HepG2 (cell line): Measurements from ENCODE around the gene CHID1. TPM values are rescaled to one million over a fixed set of nuclear protein-coding genes. Genes with fewer than 3 reads are reported as not detected.

Experiments used
- AHDC1 ChIP-seq: sonication (generic); formaldehyde crosslinking; IDR thresholded peaks from 2 replicates; pipeline ENCODE4 v1.5.1; 2020; ENCODE audit warnings: mild to moderate bottlenecking, missing genetic modification reagents, borderline replicate concordance
- CREM ChIP-seq, 2 experiments: sonication (generic) in 1 of 2; formaldehyde crosslinking in 1 of 2; IDR thresholded peaks; 2 replicates each; pipeline versions ENCODE4 v1.4.0 to v1.6.1; 2016 to 2020; ENCODE audit warnings: antibody characterized with exemption in 1 of 2, mild to moderate bottlenecking in 1 of 2, missing genetic modification reagents in 1 of 2
- ISX ChIP-seq: sonication (generic); formaldehyde crosslinking; conservative IDR thresholded peaks from 2 replicates; pipeline ENCODE4 v1.5.0; 2020; ENCODE audit warnings: missing genetic modification reagents
- NR3C1 ChIP-seq: sonication (generic); formaldehyde crosslinking; IDR thresholded peaks from 2 replicates; pipeline ENCODE4 v1.4.0; 2020; ENCODE audit warnings: missing genetic modification reagents
- POGZ ChIP-seq: sonication (generic); formaldehyde crosslinking; IDR thresholded peaks from 2 replicates; pipeline ENCODE4 v1.4.0; 2020; ENCODE audit warnings: mild to moderate bottlenecking, missing genetic modification reagents
- REXO4 ChIP-seq: sonication (generic); formaldehyde crosslinking; IDR thresholded peaks from 2 replicates; pipeline ENCODE4 v1.8.0; 2022; ENCODE audit warnings: missing genetic modification reagents, mild to moderate bottlenecking, borderline replicate concordance
- RFX3 ChIP-seq: IDR thresholded peaks from 2 replicates; pipeline ENCODE4 v1.6.1; 2016; ENCODE audit warnings: missing biosample characterization, missing genetic modification reagents
- RFX5 ChIP-seq: IDR thresholded peaks from 2 replicates; pipeline ENCODE4 v1.6.1; 2011; ENCODE audit warnings: low read depth, low read length, improper control_type of control experiment
- ZBTB26 ChIP-seq: IDR thresholded peaks from 2 replicates; pipeline ENCODE4 v1.6.1; 2016; ENCODE audit warnings: missing compliant biosample characterization, missing genetic modification reagents, borderline replicate concordance
- ZNF275 ChIP-seq: sonication (generic); formaldehyde crosslinking; IDR thresholded peaks from 2 replicates; pipeline ENCODE4 v1.8.0; 2022; ENCODE audit warnings: missing genetic modification reagents, mild to moderate bottlenecking, inconsistent platforms, borderline replicate concordance
- ZNF276 ChIP-seq: sonication (generic); formaldehyde crosslinking; IDR thresholded peaks from 2 replicates; pipeline ENCODE4 v1.4.0; 2020; ENCODE audit warnings: mild to moderate bottlenecking, low read depth, missing genetic modification reagents
- ZNF329 ChIP-seq: sonication (generic); formaldehyde crosslinking; IDR thresholded peaks from 2 replicates; pipeline ENCODE4 v1.9.0; 2021; ENCODE audit warnings: low read depth, mild to moderate bottlenecking, missing genetic modification reagents
- ZNF550 ChIP-seq: sonication (generic); formaldehyde crosslinking; IDR thresholded peaks from 2 replicates; pipeline ENCODE4 v1.4.0; 2020; ENCODE audit warnings: mild to moderate bottlenecking, missing genetic modification reagents, borderline replicate concordance
- ZNF616 ChIP-seq: sonication (generic); formaldehyde crosslinking; IDR thresholded peaks from 2 replicates; pipeline ENCODE4 v1.5.0; 2020; ENCODE audit warnings: low read depth, mild to moderate bottlenecking, missing genetic modification reagents
- ZNF749 ChIP-seq: sonication (generic); formaldehyde crosslinking; IDR thresholded peaks from 2 replicates; pipeline ENCODE4 v1.8.0; 2022; ENCODE audit warnings: mild to moderate bottlenecking, missing genetic modification reagents, moderate library complexity, borderline replicate concordance
- ZNF790 ChIP-seq: sonication (generic); formaldehyde crosslinking; IDR thresholded peaks from 2 replicates; pipeline ENCODE4 v1.8.0; 2022; ENCODE audit warnings: missing genetic modification reagents, mild to moderate bottlenecking, borderline replicate concordance
- polyA plus RNA-seq, 8 experiments: library from polyadenylated mRNA; depleted of rRNA in 3 of 8; stranded (reverse) in 7 of 8; unstranded in 1 of 8; fragments of >200 nt; fragmentation: Illumina TruSeq in 4 of 8; extraction: Trizol in 4 of 8; gene quantifications; 2 replicates each; pipeline versions ENCODE4 v1.2.1 to v1.2.3, GENCODE V29; 2011 to 2016; ENCODE audit warnings: low read depth in 4 of 8, missing spikeins in 1 of 8, mixed read lengths in 1 of 8; ENCODE audit not compliant: insufficient read depth in 1 of 8
- total RNA-seq, 5 experiments: library from RNA; depleted of rRNA; stranded (reverse); fragments of >200 nt; fragmentation: Illumina TruSeq; extraction: Trizol; gene quantifications; 2 replicates each; pipeline ENCODE4 v1.2.3, GENCODE V29; 2016; ENCODE audit warnings: low read depth in 1 of 5

Gene CHID1
- total and polyA plus RNA-seq, 2 of the 13 experiments (the other 11 are each of a cell fraction or from before 2014, with no cell fraction given): 65.1 to 93.6 TPM

GRCh38 chr11:844693-845644 lies 65.6 kb downstream of the CHID1 start (continued):
- TF ChIP-seq AHDC1 (CRISPR knock-in tag) (no peak), ZNF275 (CRISPR knock-in tag) (no peak), ZNF749 (CRISPR knock-in tag) (no peak), ZBTB26 (CRISPR knock-in tag) (no peak), POGZ (no peak), REXO4 (no peak), ISX (CRISPR knock-in tag) (no peak), RFX3 (CRISPR knock-in tag) (peak; percentile 78), CREM (IDR thresholded peaks at IDR 0.05) (0 out of 2 replicates have a peak, but pooled peaks have one; percentile 6), CREM (CRISPR knock-in tag; IDR thresholded peaks at IDR 0.05) (no peak), ZNF276 (CRISPR knock-in tag) (no peak), ZNF550 (no peak), ZNF329 (CRISPR knock-in tag) (no peak), ZNF790 (CRISPR knock-in tag) (no peak), NR3C1 (CRISPR knock-in tag) (no peak), RFX5 (no peak), ZNF616 (no peak)
